Activated CD4-positive, alpha-beta T cell treated with anti-CD3 and anti-CD28 coated beads for 36 hours (primary cell): ENCODE measurements around the gene TCEAL3. TPM values are rescaled to one million over a fixed set of nuclear protein-coding genes. Genes with fewer than 3 reads are reported as not detected.
"Not testable (repeated sequence)": the region's sequence is repeated elsewhere in the genome, so short reads cannot be mapped to it uniquely, and the experiment has no call there.

Experiments
- ATAC-seq: fragments of 200-7000 bp; cut with Tn5 transposase; one replicate; pipeline ENCODE4 v1.10.0; 2021; ENCODE audit warnings: mild to moderate bottlenecking, moderate library complexity
- CTCF ChIA-PET: fragments of 350-600 bp; sonication (Branson Sonifier 250); formaldehyde crosslinking; loops from one replicate; lab custom pipeline; 2021; ENCODE audit warnings: antibody characterized with exemption; lab: Charles Lee
- POLR2A ChIA-PET: fragments of 350-600 bp; sonication (Branson Sonifier 250); formaldehyde crosslinking; loops from one replicate; lab custom pipeline; 2021; ENCODE audit warnings: antibody characterized with exemption, inconsistent platforms; lab: Charles Lee
- DNase-seq: peaks from one replicate; pipeline ENCODE4 v3.0.0-alpha.2; 2020
- H3K27ac Mint-ChIP-seq: one replicate; pipeline ENCODE4 v1.8.0; 2021; ENCODE audit warnings: mixed read lengths
- H3K27me3 Mint-ChIP-seq: one replicate; pipeline ENCODE4 v1.8.0; 2021; ENCODE audit warnings: mixed read lengths
- H3K36me3 Mint-ChIP-seq: one replicate; pipeline ENCODE4 v1.8.0; 2021; ENCODE audit warnings: low read depth, mixed read lengths
- H3K4me1 Mint-ChIP-seq: one replicate; pipeline ENCODE4 v1.8.0; 2021; ENCODE audit warnings: mixed read lengths
- H3K4me3 Mint-ChIP-seq: one replicate; pipeline ENCODE4 v1.8.0; 2021; ENCODE audit warnings: mild to moderate bottlenecking, moderate library complexity, mixed read lengths
- H3K9me3 Mint-ChIP-seq: one replicate; pipeline ENCODE4 v1.8.0; 2021; ENCODE audit warnings: low read depth, mixed read lengths
- intact Hi-C, 2 experiments: fragments of 100-400 bp; cut with DNase I in 1 of 2; cut with micrococcal nuclease in 1 of 2; formaldehyde crosslinking; loops; one replicate each; pipeline versions ENCODE4 v1.14.2 to v1.15.1; 2022 to 2024; cut with DNase I, micrococcal nuclease
- total RNA-seq, 2 experiments: library from RNA; stranded (reverse); gene quantifications; one replicate each; pipeline ENCODE4 v1.2.3, GENCODE V29; 2021

TCEAL3 gene
- total RNA-seq, 2 experiments from 2014 or later = 5.1 to 7.3 TPM

DNA sequence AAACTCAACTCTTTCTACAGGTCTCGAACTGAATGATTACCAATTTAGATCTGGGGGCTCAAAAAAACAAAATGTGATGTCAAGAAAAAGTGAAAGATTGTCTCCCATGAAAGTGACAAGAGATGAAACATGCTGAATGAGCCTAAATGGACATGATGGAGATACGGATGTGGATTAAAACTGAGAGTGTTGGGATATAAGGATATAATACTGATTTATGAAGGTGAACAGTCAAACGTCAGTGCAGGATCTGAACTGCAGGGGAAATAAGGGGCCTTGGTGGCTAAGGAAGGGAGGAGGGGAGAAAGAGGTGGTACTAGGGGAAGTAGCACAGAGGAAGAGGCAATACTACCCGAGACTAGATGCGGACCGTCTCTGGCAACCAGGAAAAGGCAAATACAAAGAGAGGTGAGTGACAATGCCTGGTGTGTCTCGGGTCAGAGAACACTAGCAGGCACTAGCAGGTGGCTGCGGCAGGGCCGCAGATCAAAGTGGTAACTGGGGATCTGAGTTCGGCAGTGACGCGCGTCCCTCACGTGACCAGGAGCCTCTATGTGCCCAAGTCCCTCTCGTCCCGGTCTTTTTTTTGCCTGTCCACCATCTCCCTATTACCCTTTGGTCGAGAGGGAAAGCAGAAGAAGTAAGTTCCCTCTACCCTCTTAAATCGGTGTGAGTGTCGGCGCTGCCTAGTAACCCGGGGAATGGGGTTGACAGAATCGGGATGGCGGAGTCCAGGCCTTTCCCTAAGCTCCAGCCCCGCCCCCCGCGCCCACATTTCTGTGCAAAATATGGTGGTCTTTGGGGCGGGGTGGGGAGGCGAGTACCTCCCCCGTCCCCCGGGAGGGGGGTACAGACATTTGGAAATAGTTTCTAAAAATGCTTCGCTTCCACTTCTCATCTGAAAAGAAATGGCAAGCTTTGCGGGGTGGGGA is 20.9 kb downstream of the TCEAL3 start, which contains the start of gene TCEAL1:
TSS of gene TCEAL1 (plus strand) at position 590 of the 932 bp plus-strand sequence. CDS start 942 bp downstream, outside the sequence.
- Mint-ChIP-seq H3K36me3 (no peaks in the 10 kb centered on the region), H3K4me1 (peaks cover 18% of the 10 kb centered on the region), H3K27ac (peak within 1 kb of the TSS; percentile 87), H3K4me3 (peak within 1 kb of the TSS; percentile 81), H3K9me3 (no peaks in the 10 kb centered on the region), H3K27me3 (no peaks in the 10 kb centered on the region)
- ATAC-seq (peak; percentile 75), DNase-seq (peak; percentile 67)
- POLR2A ChIA-PET = no interaction called here
- intact Hi-C loops = loop anchor here (1.0 to 5.0 kb wide), 4 partner anchors 44 to 74 kb away; partner anchors contain the start of genes MORF4L2 (in 2 of the 2) and TCEAL4 (in 1 of the 2)
- CTCF ChIA-PET = interaction anchor here (0.9 kb wide), 1 partner anchor 96 kb away, joined by 4 read pairs; no protein-coding TSS in a partner anchor

DNA sequence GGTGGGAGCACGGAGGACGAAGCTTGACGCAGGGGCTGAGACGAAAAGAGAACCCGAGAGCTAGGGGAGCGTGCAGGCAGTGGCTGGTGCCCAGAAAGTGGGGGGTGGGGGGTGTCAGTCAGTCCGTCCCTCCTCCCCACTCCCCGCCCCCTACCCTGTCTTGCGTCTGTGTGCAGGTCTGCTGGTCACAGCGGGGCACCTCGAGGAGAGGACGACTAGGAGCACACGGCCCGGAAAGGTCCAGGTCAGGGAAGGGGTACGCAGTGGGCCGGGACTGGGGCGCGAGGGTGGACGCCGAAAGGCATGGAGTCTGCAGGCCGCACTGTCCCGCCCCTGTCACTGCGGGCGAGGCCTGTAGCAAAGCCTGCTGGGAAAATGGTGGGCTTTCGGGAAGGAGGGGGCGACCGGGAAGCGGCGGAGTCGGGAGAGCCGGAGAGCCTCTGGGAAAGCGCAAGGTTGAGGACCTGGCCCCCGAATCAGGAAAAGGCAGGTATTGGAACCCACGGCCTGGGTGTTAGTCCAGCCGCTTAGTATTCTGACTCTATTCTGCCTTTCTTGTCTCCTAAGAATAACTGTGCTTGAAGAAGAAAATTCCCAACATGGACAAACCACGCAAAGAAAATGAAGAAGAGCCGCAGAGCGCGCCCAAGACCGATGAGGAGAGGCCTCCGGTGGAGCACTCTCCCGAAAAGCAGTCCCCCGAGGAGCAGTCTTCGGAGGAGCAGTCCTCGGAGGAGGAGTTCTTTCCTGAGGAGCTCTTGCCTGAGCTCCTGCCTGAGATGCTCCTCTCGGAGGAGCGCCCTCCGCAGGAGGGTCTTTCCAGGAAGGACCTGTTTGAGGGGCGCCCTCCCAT is 21.8 kb downstream of the TCEAL3 start:
- no peaks in the 10 kb centered on the region for H3K36me3 Mint-ChIP-seq
- H3K9me3 Mint-ChIP-seq = no peaks in the 10 kb centered on the region
- intact Hi-C loops = loop anchor here (1.0 to 5.0 kb wide), 4 partner anchors 45 to 75 kb away; partner anchors contain the start of genes MORF4L2 (in 2 of the 2) and TCEAL4 (in 1 of the 2)
- peaks cover 18% of the 10 kb centered on the region for H3K4me1 Mint-ChIP-seq
- CTCF ChIA-PET = interaction anchor here (0.9 kb wide), 1 partner anchor 96 kb away, joined by 4 read pairs; no protein-coding TSS in a partner anchor
- ATAC-seq (peak; percentile 58), DNase-seq (peak; percentile 55)
- H3K27ac Mint-ChIP-seq = peak overlapping the region; percentile 87
- POLR2A ChIA-PET = interaction anchor here (0.5 kb wide), 1 partner anchor 1698 kb away, joined by 3 read pairs; the partner anchor contains the start of gene ZMAT1
- no peaks in the 10 kb centered on the region for H3K27me3 Mint-ChIP-seq
- H3K4me3 Mint-ChIP-seq = peak overlapping the region; percentile 81

DNA sequence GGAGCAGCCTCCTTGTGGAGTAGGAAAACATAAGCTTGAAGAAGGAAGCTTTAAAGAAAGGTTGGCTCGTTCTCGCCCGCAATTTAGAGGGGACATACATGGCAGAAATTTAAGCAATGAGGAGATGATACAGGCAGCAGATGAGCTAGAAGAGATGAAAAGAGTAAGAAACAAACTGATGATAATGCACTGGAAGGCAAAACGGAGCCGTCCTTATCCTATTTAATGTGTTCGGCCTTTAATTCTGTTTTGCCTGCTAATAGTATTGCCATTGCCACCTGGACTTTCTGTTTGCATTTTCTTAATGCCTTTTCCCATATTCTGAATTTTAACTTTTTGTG is 22.4 kb downstream of the TCEAL3 start:
- Mint-ChIP-seq H3K36me3 (no peaks in the 10 kb centered on the region), H3K27me3 (no peaks in the 10 kb centered on the region), H3K4me3 (peak overlapping the region; percentile 81), H3K9me3 (no peaks in the 10 kb centered on the region), H3K27ac (peak overlapping the region; percentile 87), H3K4me1 (peaks cover 18% of the 10 kb centered on the region)
- ATAC-seq (no peak), DNase-seq (no peak)
- intact Hi-C loops = no loop called here
- POLR2A ChIA-PET = no interaction called here
- CTCF ChIA-PET = interaction anchor here (0.9 kb wide), 1 partner anchor 97 kb away, joined by 4 read pairs; no protein-coding TSS in a partner anchor

DNA sequence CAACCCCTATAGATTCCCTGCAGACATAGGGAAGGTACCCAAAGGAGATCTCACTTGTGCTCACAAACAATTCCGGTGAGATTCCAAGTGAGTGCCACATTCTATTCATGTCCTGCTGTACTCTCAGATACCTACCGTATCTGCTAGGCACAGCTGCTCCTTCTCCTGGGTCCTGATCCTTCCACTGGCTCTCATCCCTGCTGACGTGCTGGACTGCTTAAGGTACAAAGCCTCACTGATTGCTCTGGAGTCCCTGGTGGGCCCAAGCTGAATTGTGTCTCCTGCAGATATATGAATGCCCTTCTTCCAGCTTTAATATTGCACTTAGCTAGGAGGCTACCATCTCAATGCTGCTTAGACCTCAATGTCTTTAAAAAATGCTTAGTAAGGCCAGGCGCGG is 23.4 kb downstream of the TCEAL3 start:
- CTCF ChIA-PET = no interaction called here
- intact Hi-C loops = no loop called here
- H3K4me3 Mint-ChIP-seq = no peak overlapping the region
- no peak overlapping the region for H3K27ac Mint-ChIP-seq
- DNase-seq (no peak), ATAC-seq (no peak)
- POLR2A ChIA-PET = no interaction called here
- H3K36me3 Mint-ChIP-seq = no peaks in the 10 kb centered on the region
- H3K4me1 Mint-ChIP-seq = peaks cover 18% of the 10 kb centered on the region
- no peaks in the 10 kb centered on the region for H3K9me3 Mint-ChIP-seq
- no peaks in the 10 kb centered on the region for H3K27me3 Mint-ChIP-seq

DNA sequence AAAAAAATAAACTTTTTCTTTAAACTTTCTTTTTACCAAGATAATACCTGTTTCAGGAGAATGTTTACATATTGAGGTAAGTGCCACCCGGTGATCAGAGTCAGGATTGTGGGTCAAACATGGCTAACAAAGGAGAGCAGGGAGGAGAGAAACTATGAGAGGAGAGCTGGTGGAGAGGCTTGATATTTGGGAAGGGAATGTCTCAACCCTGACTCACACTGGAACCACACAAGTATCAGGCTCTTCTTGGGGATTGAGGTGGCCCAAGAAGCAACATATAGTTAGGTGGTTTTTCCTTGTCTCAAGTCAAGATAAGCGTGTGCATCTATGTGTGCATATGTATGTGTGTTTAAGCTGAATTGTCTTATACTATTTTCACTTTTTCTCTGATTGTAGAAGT is 27.7 kb downstream of the TCEAL3 start:
- intact Hi-C loops = no loop called here
- H3K9me3 Mint-ChIP-seq = no peaks in the 10 kb centered on the region
- no peaks in the 10 kb centered on the region for H3K4me1 Mint-ChIP-seq
- H3K27me3 Mint-ChIP-seq = no peaks in the 10 kb centered on the region
- POLR2A ChIA-PET = no interaction called here
- no peak for ATAC-seq
- no peak overlapping the region for H3K4me3 Mint-ChIP-seq
- no peak overlapping the region for H3K27ac Mint-ChIP-seq
- DNase-seq = no peak
- H3K36me3 Mint-ChIP-seq = no peaks in the 10 kb centered on the region
- CTCF ChIA-PET = no interaction called here

DNA sequence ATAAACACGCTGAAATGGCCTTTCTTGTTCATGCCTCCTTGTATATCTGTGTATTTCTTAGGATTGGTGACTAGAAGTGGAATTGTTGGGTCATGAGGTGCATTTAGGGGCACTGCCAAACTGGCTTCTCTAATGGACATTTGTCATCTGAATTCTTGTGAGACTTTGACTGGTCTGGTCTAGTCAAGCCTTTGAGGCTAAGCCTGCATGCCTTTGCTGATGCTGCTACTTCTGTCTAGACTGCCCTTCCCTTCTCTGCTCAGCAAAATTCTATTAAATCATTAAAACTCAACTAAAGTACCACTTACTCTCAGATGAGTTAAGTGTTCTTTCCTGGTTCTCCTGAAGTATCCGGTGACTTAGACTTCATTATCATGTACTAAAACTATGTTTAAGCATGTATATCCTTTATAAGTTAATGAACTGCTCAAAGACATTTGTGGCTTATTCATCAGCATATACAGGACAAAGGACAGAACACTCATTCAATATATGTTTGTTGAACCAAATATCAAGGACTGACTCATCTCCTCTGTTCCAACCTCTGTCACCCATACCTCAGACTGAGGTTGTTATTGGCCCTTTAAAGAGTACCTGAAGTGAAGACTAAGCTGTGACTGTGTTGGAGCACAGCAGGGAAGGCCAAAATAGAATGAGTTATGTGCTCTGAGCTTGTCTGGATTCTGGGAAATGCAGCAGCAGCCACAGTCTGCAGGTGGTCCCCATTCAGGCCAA is 30.0 kb downstream of the TCEAL3 start:
- no peaks in the 10 kb centered on the region for H3K4me1 Mint-ChIP-seq
- no peaks in the 10 kb centered on the region for H3K27me3 Mint-ChIP-seq
- POLR2A ChIA-PET = no interaction called here
- no peak overlapping the region for H3K27ac Mint-ChIP-seq
- CTCF ChIA-PET = no interaction called here
- ATAC-seq (peak; percentile 30), DNase-seq (no peak)
- H3K36me3 Mint-ChIP-seq = no peaks in the 10 kb centered on the region
- H3K4me3 Mint-ChIP-seq = no peak overlapping the region
- intact Hi-C loops = no loop called here
- H3K9me3 Mint-ChIP-seq = no peaks in the 10 kb centered on the region

DNA sequence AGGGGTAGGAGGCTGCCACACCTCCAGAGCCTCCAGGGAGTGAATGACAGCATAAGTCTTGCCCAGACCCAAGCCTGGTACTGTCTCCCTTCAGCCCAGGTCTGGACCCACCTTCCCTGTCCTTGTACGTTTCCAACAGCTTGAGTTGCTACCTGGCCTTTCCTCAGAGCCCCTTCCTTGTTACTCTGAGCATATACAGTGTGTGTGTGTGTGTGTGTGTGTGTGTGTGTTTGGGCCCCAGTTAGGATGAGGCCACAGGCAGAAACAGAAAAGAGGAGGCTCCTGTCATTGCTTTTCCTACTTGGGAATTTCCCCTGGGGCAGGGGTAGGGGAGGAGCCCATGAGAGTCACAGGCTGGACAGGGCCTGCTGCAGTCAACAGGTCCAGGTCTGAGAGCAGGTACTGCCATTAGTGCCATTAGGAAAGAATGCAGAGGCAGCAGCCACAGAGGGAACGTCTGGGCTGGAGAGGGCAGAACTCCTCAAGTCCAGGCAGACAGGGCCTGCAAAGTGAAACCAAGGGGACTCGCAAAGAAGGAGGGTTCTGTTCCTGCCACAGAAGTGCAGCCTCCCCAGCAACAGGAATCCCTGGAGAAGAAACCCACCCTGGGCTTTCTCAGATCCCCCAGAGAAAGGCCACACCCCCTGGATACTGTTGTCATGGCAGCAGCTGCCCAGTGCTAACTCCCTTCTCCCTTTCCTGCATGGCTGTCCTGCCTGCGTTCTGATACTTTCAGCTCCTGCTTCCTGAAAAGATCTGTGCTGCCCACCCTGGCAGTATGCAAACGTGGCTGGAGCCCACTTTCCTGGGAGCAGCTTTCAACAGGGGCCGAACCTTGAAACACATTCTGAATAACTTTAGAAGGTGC is 30.9 kb downstream of the TCEAL3 start:
- H3K27me3 Mint-ChIP-seq, intact Hi-C loops, CTCF ChIA-PET, H3K4me1 Mint-ChIP-seq, H3K27ac Mint-ChIP-seq, ATAC-seq, H3K9me3 Mint-ChIP-seq, DNase-seq, H3K4me3 Mint-ChIP-seq, H3K36me3 Mint-ChIP-seq, POLR2A ChIA-PET: not testable (repeated sequence)

DNA sequence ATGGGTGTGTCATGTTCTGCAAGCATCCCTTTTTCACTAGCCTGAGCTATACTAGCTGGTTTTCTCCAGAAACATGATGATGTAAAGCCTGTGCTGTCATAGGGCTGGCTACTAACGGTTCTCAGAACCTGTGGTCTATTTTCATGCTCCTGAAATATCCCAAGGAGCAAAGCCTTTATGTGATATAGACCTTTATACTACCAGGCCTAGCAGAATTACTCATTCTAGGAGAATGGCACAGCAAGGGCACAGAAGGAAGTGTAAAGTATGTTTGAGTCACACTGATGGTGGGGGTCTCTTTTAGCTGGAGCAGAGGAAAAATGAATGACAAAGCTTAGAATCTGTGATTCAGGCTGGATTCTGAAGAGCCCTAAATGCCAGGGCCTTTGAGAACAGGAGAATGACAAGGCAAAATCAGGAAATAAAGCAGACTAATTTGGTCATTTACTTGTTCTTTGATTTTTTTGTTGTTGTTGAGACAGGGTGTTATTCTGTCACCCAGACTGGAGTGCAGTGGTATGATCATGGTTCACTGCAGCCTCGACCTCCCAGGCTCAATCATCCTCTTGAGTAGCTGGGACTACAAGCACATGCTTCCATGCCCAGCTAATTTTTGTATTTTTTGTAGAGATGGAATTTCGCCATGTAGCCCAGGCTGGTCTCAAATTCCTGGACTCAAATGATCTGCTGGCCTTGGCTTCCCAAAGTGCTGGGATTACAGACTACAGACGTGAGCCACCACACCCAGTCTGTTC is 32.8 kb downstream of the TCEAL3 start:
- intact Hi-C loops = no loop called here
- no peak overlapping the region for H3K4me3 Mint-ChIP-seq
- ChIA-PET POLR2A (no interaction called here), CTCF (no interaction called here)
- ATAC-seq (no peak), DNase-seq (no peak)
- peaks cover 3% of the 10 kb centered on the region for H3K27me3 Mint-ChIP-seq
- H3K9me3 Mint-ChIP-seq = no peaks in the 10 kb centered on the region
- no peak overlapping the region for H3K27ac Mint-ChIP-seq
- no peaks in the 10 kb centered on the region for H3K4me1 Mint-ChIP-seq
- no peaks in the 10 kb centered on the region for H3K36me3 Mint-ChIP-seq

DNA sequence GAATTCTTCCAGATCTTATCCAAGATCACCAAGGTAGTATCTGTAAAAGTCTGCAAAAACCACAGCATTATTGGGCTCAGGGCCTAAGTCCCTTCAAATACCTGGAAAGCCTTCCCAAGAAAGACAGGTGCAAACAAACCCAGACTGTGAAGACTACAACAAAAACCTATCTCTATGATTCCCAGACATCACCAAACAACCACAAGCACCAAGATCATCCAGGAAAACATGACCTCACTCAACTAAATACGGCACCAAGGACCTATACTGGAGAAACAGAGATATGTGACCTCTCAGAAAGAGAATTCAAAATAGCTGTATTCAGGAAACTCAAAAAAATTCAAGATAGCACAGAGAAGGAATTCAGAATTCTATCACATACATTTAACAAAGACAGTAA is 36.4 kb downstream of the TCEAL3 start:
- no peak for ATAC-seq
- no peaks in the 10 kb centered on the region for H3K4me1 Mint-ChIP-seq
- CTCF ChIA-PET = no interaction called here

DNA sequence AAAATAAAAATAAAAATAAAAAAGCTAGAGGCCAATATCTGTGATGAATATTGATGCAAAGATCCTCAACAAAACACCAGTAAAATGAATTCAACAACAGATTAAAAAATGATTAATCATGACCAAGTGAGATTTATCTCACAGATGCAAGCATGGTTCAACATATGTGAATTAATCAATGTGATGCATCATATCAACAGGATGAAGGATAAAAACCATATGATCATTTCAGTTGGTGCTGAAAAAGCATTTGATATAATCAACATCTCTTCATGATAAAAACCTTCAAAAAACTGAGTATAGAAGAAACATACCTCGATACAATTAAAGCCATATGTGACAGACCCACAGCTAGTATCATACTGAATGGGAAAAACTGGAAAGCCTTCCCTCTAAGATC is 39.9 kb downstream of the TCEAL3 start:
- Mint-ChIP-seq H3K4me1 (no peaks in the 10 kb centered on the region), H3K27ac (no peak overlapping the region), H3K27me3 (peaks cover 3% of the 10 kb centered on the region), H3K4me3 (no peak overlapping the region), H3K36me3 (no peaks in the 10 kb centered on the region), H3K9me3 (no peaks in the 10 kb centered on the region)
- CTCF ChIA-PET = no interaction called here
- POLR2A ChIA-PET = no interaction called here
- DNase-seq = no peak
- intact Hi-C loops = no loop called here
- ATAC-seq = no peak

More for the DNA sequence above, 36.4 kb downstream of the TCEAL3 start:
- H3K9me3 Mint-ChIP-seq = no peaks in the 10 kb centered on the region
- POLR2A ChIA-PET = no interaction called here
- H3K4me3 Mint-ChIP-seq = no peak overlapping the region
- H3K36me3 Mint-ChIP-seq = no peaks in the 10 kb centered on the region
- peaks cover 3% of the 10 kb centered on the region for H3K27me3 Mint-ChIP-seq
- no peak overlapping the region for H3K27ac Mint-ChIP-seq
- DNase-seq = no peak
- intact Hi-C loops = no loop called here
